ENCODE data around the gene OTOG. TPM values are rescaled to one million over a fixed set of nuclear protein-coding genes. Genes with fewer than 3 reads are reported as not detected.

OTOG gene
- total RNA-seq, 1 experiment from 2014 or later, result not detected

DNA sequence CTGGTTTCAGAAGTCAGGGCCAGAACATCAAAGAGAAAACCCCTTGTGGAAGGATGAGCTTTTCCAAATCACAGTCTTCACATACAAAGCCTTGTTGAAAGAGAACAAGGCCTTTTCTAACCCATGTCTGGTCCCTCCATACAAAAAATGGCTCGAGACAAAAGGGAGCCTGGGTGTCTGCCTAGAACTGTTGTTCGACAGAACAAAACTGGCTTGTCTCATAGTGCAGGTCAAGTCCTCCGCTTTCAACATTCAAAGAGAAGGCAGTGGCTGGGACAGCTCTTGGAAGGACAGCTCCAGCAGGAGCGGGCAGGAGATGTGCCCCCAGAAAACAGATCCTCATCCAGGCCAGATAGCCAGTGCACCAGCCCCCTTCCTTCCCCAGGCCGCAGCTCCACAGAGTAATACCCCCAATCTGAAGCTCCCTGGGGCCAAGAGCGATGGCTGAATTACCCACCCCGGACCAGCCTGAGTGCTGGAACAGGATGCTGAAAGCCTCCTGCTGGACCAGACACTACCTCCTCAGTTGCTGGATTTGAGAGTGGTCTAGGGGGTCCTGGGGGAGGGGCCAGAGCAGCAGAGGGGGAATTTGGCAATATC, 30.4 kb upstream of the OTOG start:
- no peak overlapping the region for H3K4me3 ChIP-seq
- TF ChIP-seq, protein P1, sequence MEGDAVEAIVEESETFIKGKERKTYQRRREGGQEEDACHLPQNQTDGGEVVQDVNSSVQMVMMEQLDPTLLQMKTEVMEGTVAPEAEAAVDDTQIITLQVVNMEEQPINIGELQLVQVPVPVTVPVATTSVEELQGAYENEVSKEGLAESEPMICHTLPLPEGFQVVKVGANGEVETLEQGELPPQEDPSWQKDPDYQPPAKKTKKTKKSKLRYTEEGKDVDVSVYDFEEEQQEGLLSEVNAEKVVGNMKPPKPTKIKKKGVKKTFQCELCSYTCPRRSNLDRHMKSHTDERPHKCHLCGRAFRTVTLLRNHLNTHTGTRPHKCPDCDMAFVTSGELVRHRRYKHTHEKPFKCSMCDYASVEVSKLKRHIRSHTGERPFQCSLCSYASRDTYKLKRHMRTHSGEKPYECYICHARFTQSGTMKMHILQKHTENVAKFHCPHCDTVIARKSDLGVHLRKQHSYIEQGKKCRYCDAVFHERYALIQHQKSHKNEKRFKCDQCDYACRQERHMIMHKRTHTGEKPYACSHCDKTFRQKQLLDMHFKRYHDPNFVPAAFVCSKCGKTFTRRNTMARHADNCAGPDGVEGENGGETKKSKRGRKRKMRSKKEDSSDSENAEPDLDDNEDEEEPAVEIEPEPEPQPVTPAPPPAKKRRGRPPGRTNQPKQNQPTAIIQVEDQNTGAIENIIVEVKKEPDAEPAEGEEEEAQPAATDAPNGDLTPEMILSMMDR (conservative IDR thresholded peaks at IDR 0.05), result no peak
- TF ChIP-seq EZH2 (IDR thresholded peaks at IDR 0.05; ENCODE audit: low read depth), result no peak
- no peaks in the 10 kb centered on the region for H3F3A ChIP-seq (ENCODE audit: insufficient read depth, low read depth)
- H3K4me2 ChIP-seq, result no peak overlapping the region
- H3K79me2 ChIP-seq (ENCODE audit: low read depth), result no peaks in the 10 kb centered on the region
- no peaks in the 10 kb centered on the region for H3K9me2 ChIP-seq (ENCODE audit: insufficient read depth)
- H4K20me1 ChIP-seq (ENCODE audit: insufficient read depth), result no peaks in the 10 kb centered on the region
- intact Hi-C loops (cut with micrococcal nuclease; ENCODE audit: unreplicated experiment), result no loop called here
- H2AFZ ChIP-seq, result no peak overlapping the region
- CTCF ChIA-PET, result no interaction called here
- no peak for DNase-seq
- H3K9me3 ChIP-seq (ENCODE audit: insufficient read depth, low read depth), result no peaks in the 10 kb centered on the region
- no peaks in the 10 kb centered on the region for H3K4me1 ChIP-seq (replicated peaks; ENCODE audit: insufficient read depth)
- no TSS peak for BruUV-seq (replicated peaks)
- H3K27ac ChIP-seq, result no peak overlapping the region
- peaks cover 50% of the 10 kb centered on the region for H3K27me3 ChIP-seq (ENCODE audit: insufficient read depth, low read depth)
- POLR2A ChIA-PET (ENCODE audit: unreplicated experiment), result no interaction called here
- no peaks in the 10 kb centered on the region for H3K36me3 ChIP-seq (ENCODE audit: low read depth)

DNA sequence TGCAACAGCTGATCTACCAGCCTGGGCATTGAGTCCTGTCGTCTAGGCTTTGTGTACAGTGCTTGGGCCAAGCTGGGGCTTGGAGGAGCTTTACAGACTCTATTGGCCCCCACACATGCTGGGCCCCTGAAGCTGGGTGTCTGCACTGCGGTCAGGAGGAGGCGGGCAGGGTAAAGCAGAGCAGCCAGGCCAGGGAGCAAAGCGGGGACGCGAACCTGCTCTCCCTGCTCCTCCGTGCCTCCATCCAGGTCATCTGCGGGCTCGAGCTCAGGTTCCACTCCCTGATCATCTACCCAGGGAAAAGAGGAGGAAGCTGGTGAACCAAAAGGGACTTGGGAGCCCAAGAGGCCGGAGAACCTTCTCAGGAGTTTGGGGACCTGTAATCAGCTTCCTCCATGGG, 29.9 kb upstream of the OTOG start:
- no TSS peak for BruUV-seq (replicated peaks)
- Histone ChIP-seq H3K4me2 (no peak overlapping the region), H3K27ac (no peak overlapping the region), H3F3A (ENCODE audit: insufficient read depth, low read depth) (no peaks in the 10 kb centered on the region), H2AFZ (no peak overlapping the region), H3K27me3 (ENCODE audit: insufficient read depth, low read depth) (peaks cover 46% of the 10 kb centered on the region), H3K36me3 (ENCODE audit: low read depth) (no peaks in the 10 kb centered on the region), H3K79me2 (ENCODE audit: low read depth) (no peaks in the 10 kb centered on the region), H3K9me2 (ENCODE audit: insufficient read depth) (no peaks in the 10 kb centered on the region), H3K4me1 (replicated peaks; ENCODE audit: insufficient read depth) (no peaks in the 10 kb centered on the region), H3K4me3 (no peak overlapping the region), H3K9me3 (ENCODE audit: insufficient read depth, low read depth) (no peaks in the 10 kb centered on the region), H4K20me1 (ENCODE audit: insufficient read depth) (no peaks in the 10 kb centered on the region)
- DNase-seq, result no peak
- ChIA-PET CTCF (no interaction called here), POLR2A (ENCODE audit: unreplicated experiment) (no interaction called here)
- TF ChIP-seq, protein P1 (conservative IDR thresholded peaks at IDR 0.05), result no peak
- TF ChIP-seq EZH2 (IDR thresholded peaks at IDR 0.05; ENCODE audit: low read depth), result no peak
- intact Hi-C loops (cut with micrococcal nuclease; ENCODE audit: unreplicated experiment), result no loop called here

DNA sequence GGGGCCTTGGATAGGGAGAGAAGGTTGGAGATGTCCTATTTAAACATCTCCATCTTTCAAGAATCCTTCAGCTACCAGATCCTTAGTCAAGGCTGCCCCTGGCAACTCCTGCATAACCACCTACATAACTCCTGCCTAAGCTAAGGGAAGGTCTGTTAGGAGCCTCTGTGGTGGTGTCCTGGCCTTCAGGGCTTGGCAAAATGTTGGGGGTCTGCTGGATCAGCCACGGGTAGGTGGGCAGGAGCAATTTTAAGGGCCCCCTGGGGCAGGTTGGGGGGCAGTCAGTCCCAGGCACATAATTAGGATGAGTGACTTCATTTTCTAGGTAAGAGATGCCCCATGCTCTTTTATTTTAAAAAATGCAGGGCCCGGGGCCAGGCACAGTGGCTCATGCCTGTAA, 28.7 kb upstream of the OTOG start:
- Histone ChIP-seq H3K27ac (no peak overlapping the region), H2AFZ (no peak overlapping the region), H3K36me3 (ENCODE audit: low read depth) (no peaks in the 10 kb centered on the region), H3K9me2 (ENCODE audit: insufficient read depth) (no peaks in the 10 kb centered on the region), H3F3A (ENCODE audit: insufficient read depth, low read depth) (no peaks in the 10 kb centered on the region), H3K4me1 (replicated peaks; ENCODE audit: insufficient read depth) (no peaks in the 10 kb centered on the region), H3K4me2 (no peak overlapping the region), H3K4me3 (no peak overlapping the region), H3K79me2 (ENCODE audit: low read depth) (no peaks in the 10 kb centered on the region), H3K27me3 (ENCODE audit: insufficient read depth, low read depth) (peaks cover 46% of the 10 kb centered on the region), H3K9me3 (ENCODE audit: insufficient read depth, low read depth) (no peaks in the 10 kb centered on the region), H4K20me1 (ENCODE audit: insufficient read depth) (no peaks in the 10 kb centered on the region)
- no peak for DNase-seq
- intact Hi-C loops (cut with micrococcal nuclease; ENCODE audit: unreplicated experiment), result no loop called here
- ChIA-PET POLR2A (ENCODE audit: unreplicated experiment) (no interaction called here), CTCF (no interaction called here)
- TF ChIP-seq EZH2 (IDR thresholded peaks at IDR 0.05; ENCODE audit: low read depth), result no peak
- TF ChIP-seq, protein P1 (conservative IDR thresholded peaks at IDR 0.05), result no peak
- BruUV-seq (replicated peaks), result no TSS peak
